GM18517 (cell line): ENCODE measurements around the gene TBRG1.
A peak's percentile ranks its signal among the peaks of the same experiment; 100 is the strongest.

Source experiments
- ATAC-seq: cut with Tn5 transposase; IDR thresholded peaks from one replicate; pipeline ENCODE4 v1.9.1; 2021; ENCODE audit warnings: mild to moderate bottlenecking, moderate library complexity; ENCODE audit not compliant: unreplicated experiment

Gene TBRG1

DNA sequence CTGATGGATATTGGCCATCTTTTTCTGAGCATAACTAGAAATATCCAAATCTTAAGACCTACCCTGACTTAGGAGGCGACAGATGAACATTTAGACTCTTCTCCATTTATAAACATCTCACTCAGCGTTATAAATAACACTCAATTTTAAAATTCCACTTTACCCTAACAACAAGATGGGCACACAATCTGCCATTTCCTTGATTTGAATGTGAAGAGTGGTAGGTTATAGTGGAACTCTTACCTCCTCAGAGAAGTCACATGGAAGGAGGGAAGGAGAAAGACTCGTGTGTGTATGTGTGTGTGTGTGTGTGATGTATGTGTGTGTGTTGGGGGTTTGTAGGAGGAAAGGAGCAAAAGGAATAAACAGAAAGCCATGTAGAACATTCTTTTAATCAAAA lies 35.8 kb downstream of the TBRG1 start:
- no peak for ATAC-seq

DNA sequence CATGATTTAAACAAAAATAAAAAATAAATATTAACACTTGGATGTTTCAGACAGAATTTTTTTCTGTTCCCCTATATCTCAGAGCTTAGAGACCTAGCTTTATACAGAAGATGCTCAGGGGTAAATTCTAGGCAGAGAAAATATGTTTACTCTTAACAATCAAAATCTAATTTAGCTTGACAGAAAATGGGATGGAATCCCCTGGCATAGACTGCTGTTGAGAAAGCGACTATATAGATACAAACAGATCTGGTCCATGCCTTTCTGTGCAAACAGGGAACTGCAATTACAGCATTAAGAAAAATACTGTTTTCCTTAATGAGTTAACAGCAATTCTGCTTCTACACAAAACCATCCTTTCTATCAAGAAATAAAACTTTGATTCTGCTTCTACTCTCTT lies 36.3 kb downstream of the TBRG1 start:
- no peak for ATAC-seq

DNA sequence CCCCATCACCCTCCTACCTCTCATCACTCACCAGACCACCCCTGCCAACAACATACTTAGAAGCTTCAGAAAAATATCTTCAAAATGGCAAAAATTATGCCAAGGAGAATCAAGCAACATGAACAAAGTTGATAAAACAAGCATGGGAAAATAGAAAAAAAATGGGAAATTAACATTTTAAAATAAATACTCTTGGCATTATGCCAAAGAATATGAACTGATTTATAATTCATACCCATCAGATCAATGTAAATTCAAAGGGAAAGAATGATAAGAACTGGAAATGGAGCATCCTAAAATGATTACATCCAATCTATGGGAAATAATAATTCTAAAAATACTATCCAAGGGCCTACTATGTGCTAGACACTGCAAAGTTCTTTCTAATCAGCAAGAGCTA lies 38.9 kb downstream of the TBRG1 start:
- ATAC-seq: no peak

DNA sequence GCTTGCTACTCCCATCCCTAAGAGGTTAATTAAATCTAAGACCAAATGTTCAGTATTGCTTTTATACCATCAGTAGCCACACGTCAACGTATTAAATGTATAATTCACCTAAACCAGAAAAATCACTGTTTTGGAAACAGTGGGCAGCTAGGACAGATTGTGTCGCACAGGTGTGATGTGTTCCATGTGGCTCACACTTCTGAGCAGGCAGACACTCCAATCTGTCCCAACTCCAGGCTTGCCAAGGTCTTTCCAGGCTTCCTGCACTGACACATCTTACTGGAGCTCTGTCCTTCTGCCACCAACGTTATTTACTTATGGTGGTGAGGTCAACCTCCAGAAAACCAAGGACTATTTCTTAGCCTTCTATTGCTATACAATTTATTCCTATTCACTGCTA lies 39.4 kb downstream of the TBRG1 start:
- no peak for ATAC-seq

DNA sequence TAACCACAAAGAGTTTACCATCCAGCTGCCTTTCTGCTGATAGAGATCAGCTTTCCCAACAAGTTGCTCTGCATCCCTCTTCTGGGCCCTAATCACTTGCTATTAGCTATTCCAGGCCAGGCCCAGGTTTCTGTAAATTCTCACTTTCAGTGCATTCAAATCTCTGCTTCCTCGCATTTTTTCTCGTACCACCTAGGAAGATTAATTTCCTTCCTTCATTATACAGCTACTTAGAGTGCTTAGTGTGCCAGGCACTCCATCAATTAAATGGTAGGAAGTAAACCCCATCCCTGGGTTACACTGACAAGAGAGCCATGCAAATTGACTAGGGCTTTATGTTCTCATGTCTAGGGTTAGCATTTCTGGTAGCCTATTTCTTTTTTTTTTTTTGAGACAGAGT lies 41.2 kb downstream of the TBRG1 start:
- ATAC-seq: no peak

DNA sequence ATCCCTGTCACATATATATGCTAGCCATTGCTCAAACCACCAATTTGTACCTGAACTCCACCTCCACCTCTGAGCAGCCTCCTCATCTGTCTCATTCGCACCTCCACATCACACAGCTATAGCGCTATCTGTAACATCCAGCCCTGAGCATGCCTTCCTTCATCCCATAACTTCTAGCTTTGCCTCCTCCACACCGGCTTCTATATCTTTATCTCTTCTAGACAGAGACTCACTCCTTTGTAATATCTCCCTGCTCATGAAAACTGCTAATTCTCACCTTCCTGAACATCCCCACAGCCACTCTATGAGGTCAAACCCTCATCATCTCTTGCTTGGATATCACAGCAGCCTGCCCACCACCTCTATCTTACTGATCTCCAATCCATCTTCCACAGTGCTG lies 44.9 kb downstream of the TBRG1 start:
- no peak for ATAC-seq

DNA sequence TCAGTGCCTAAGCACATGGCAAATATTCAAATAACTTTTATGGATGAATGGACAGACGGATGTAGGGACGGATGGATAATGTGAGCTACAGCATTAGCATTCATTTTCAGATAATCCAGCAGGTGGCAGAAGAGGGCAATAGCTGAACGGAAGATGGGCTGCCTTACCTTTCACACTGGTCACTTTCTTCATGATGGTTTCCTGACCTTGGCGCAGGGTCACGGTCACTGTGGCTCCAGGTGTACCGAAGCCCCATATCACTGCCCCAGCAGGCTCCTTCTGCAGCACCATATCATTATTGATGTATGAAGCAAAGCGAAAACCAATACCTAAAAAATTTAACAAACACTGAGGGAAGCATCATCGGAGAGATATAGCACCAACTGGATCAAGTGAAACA lies 46.5 kb downstream of the TBRG1 start:
- ATAC-seq: peak; percentile 47

DNA sequence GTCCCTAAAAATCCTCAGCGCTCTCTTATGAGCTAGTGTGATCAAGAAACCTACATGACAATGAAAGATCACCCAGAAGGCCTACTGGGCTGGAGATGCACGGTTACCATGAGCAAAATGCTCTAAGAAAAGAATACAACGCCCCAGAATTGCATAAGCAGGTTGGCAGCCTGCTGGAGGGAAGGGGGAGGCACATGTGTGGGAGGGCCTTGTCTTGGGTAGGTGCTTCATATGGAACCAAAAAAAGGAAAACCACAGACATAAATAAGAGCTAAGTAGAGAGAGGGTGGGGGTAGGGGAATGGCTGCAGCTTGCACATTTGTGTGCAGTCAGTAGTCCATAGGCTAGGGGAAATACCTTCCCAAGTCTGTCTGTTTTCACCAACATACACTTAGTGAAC lies 48.1 kb downstream of the TBRG1 start:
- ATAC-seq: no peak

DNA sequence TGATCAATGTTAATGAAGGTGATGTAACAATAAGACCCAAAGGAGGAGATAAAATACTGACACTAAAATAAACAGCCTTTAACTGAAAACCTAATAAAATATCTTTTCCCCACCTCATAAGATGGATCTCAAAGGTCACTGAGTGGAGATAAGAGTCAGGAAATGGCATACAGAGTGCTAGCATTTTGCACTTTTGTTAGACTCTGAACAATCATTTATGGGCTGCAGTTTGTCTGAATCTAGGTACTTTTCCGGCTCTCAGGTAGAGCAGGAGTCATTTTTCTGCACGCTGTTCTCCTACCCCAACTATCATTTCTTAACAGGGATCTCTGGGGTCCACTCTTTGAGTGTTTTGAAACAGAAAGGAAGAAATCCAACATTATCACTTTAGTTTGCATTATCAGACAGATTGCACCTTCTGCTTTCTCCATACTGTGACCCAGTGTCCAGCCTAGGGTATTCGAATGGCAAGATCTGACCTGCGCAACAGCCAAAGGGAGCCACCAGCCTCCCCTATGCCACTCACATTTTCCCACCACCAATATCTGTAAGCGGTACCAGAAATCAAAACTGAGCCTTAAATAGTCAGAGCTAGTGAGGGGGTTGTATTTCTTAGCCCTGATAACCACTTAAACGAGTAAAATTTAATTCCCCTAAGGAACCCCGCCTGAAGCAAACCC lies 50.0 kb downstream of the TBRG1 start:
- no peak for ATAC-seq

DNA sequence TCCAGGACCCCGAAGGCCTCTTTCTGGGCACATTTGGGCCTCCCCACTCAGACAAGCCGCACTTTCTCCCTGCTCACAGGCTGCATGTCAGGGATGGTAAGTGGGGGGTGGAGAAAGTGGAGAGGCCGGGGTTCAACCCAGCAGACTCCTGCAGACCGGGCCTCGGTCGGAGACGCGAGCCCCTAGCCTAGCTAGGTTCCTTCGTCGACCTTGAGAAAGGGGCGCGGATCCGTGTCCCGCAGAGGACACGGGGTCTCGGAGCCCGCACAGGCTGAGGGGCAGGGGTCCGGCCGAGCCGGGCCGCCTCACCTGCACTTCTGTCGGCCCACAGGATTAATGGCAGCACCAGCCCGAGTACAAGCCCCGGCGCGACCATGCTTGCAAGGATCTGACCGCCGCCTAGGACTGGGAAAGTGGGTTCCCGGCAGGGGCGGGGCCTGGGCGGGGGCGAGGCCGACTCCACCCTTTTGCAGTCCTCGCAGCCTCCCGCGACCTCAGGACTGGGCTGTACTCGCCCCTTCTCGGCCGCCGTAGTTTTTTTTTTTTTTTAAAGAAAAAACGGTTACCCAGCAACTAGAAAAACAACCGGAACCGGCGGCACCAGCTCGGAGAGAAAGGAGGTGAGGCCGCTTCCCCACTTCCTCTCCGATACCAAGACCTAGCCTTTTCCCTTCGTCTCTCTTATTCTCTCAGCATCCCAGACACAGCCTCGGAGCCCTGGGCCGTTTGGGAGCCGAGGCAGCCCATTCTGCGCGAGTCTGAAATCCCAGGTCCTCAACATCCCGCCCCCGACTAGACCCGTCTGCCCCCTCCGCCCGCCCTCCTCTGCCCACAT lies 50.9 kb downstream of the TBRG1 start, which contains the start of the genes SIAE and SPA17:
SIAE (minus strand) TSS at position 407 of the 835 bp plus-strand sequence; CDS start at position 376, 31 bp downstream.
SPA17 (plus strand) TSS at position 572 of the 835 bp plus-strand sequence. CDS start 1,361 bp downstream, outside the sequence.
- ATAC-seq: peak; percentile 74

DNA sequence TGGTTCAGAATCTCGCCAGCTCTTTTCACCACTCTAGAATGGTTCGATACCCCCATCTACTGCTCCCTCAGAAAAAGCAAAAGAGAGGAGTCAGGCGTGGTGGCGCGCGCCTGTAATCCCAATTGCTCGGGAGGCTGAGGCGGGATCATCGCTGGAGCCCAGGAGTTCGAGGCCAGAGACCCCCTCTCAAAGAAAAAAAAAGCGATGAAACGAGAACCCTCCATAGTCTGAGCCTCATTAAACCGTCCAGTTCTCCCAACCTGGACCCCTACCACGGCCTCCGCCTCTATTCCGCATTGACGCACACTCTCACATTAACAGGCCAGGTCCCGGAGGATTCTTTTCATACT lies 51.5 kb downstream of the TBRG1 start:
- no peak for ATAC-seq

DNA sequence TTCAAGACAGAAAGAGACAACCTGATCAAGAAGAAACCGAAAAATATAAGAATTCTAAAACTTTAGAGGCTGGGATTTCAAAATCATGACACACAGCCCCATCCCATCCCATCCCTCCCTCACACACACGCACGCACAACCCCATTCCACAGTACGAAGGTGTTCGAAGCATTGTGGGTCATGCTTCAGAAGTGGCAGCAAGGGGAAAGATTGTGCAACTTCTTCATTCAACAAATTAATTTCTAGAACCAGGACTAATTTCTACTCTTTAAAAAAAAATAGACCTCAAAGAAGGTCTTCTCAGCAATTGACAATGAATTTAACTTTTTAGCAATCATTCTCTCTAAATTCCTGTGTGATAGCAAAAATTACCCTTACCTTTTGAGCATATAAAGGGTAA lies 51.9 kb downstream of the TBRG1 start:
- no peak for ATAC-seq

DNA sequence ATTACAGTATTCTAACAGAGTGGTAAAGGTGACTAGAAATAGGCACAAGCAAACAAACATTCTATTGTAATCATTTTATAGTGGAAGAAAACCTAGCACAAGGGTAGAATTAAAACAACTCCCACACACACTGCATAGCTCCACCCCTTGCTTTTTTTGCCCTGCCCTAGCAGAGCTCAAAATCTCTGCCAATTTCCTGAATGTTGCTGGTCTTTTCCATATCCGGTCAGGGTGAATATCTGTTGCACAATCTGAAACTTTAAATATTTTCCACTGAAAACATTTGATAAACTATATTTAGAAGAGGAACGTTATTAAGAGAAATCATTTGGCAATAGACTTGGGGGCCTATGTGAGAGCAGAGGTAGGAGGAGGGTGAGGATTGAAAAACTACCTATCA lies 53.7 kb downstream of the TBRG1 start:
- no peak for ATAC-seq

DNA sequence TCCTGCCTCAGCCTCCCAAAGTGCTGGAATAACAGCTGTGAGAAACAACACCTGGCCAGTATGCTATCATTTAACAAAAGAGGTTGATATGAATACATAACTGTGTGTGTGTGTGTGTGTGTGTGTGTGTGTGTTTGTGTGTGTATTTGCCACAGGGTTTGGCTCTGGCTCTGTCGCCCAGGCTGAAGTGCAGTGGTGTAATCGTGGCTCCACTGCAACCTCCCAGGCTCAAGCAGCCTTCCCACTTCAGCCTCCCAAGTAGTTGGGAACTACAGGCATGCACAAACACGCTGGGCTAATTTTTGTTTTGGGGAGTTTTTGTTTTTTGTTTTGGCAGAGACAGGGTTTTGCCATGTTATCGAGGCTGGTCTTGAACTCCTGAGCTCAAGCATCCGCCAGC lies 55.8 kb downstream of the TBRG1 start:
- no peak for ATAC-seq

DNA sequence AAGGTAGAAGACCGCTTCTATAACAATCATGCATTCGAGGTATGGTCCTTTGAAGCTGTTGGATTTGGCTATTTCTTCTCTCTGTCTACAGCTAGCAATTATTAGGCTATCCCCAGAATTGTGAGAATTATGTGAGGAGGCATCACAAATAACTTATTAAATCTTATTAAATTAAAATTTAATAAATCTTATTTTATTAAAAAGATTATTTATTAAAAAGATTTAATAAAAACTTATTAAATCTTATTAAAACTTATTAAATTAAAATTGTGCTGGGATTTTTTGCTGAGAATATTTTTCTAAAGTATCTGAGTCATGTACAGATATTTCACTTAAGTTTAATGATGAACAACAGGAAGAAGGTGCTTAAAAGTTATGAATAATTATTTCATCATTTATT lies 58.8 kb downstream of the TBRG1 start:
- ATAC-seq: no peak

DNA sequence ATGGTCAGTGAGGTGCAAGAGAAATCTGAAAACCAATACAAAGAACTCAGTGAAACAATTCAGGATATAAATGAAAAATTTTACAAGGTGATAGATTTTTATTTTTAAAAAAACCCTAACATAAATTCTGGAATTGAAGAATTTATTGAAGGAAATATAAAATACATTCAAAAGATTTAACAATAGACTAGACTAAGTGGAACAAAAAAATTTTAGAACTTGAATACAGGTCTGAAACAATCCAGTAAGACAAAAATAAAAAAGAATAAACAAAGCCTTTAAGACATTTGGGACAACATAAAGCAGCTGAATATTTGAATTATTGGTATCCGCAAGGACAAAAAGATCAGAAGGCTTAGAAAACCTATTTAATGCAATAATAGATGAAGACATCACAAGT lies 59.8 kb downstream of the TBRG1 start:
- ATAC-seq: no peak
